SK-N-SH treated with all-trans-retinoic acid at 6 μM for 48 hours (cell line): ENCODE measurements around the gene SORL1-AS1.

Source experiments
- ARNTL ChIP-seq: fragments of 450-650 bp; formaldehyde crosslinking; IDR thresholded peaks from 2 replicates; pipeline ENCODE4 v1.5.0; 2020; ENCODE audit warnings: low read depth, mild to moderate bottlenecking, moderate library complexity, borderline replicate concordance
- CSDC2 ChIP-seq: fragments of 250-450 bp; sonication (Bioruptor Pico); IDR thresholded peaks from 2 replicates; pipeline ENCODE4 v1.5.0; 2020; ENCODE audit warnings: mild to moderate bottlenecking, moderate library complexity
- ESRRG ChIP-seq: fragments of 250-450 bp; sonication (Bioruptor Pico); IDR thresholded peaks from 2 replicates; pipeline ENCODE4 v1.6.1; 2021; ENCODE audit warnings: mild to moderate bottlenecking
- GLIS3 ChIP-seq: fragments of 250-450 bp; sonication (Bioruptor Pico); IDR thresholded peaks from 2 replicates; pipeline ENCODE4 v1.5.0; 2020; ENCODE audit warnings: mild to moderate bottlenecking, moderate library complexity
- OSR1 ChIP-seq: fragments of 250-450 bp; sonication (Bioruptor Pico); IDR thresholded peaks from 2 replicates; pipeline ENCODE4 v1.8.0; 2022; ENCODE audit warnings: moderate library complexity, mild to moderate bottlenecking, inconsistent platforms
- PATZ1 ChIP-seq: fragments of 250-450 bp; sonication (Bioruptor Pico); IDR thresholded peaks from 2 replicates; pipeline ENCODE4 v1.8.0; 2020; ENCODE audit warnings: mild to moderate bottlenecking, moderate library complexity, borderline replicate concordance
- RARB ChIP-seq: fragments of 250-450 bp; sonication (Bioruptor Pico); IDR thresholded peaks from 2 replicates; pipeline ENCODE4 v1.8.0; 2021; ENCODE audit warnings: mild to moderate bottlenecking, moderate library complexity
- TCF4 ChIP-seq: fragments of 250-450 bp; sonication (Bioruptor Pico); IDR thresholded peaks from 2 replicates; pipeline ENCODE4 v1.8.0; 2021; ENCODE audit warnings: mild to moderate bottlenecking, moderate library complexity, borderline replicate concordance
- TSHZ2 ChIP-seq: fragments of 250-450 bp; sonication (Bioruptor Pico); IDR thresholded peaks from 2 replicates; pipeline ENCODE4 v1.5.0; 2020; ENCODE audit warnings: mild to moderate bottlenecking, moderate library complexity
- ZC3H10 ChIP-seq: fragments of 250-450 bp; sonication (Bioruptor Pico); IDR thresholded peaks from 2 replicates; pipeline ENCODE4 v1.5.1; 2021; ENCODE audit warnings: mild to moderate bottlenecking, moderate library complexity
- ZFP3 ChIP-seq: fragments of 250-450 bp; sonication (Bioruptor Pico); IDR thresholded peaks from 2 replicates; pipeline ENCODE4 v1.5.0; 2020; ENCODE audit warnings: mild to moderate bottlenecking, moderate library complexity
- ZNF565 ChIP-seq: fragments of 450-650 bp; formaldehyde crosslinking; conservative IDR thresholded peaks from 2 replicates; pipeline ENCODE4 v1.5.0; 2020; ENCODE audit warnings: low read depth, mild to moderate bottlenecking, moderate library complexity
- ZNF8 ChIP-seq: fragments of 450-650 bp; formaldehyde crosslinking; IDR thresholded peaks from 2 replicates; pipeline ENCODE4 v1.5.0; 2020; ENCODE audit warnings: mild to moderate bottlenecking, moderate library complexity
- TF ChIP-seq, protein P1 (sequence below): fragments of 250-450 bp; sonication (Bioruptor Pico); IDR thresholded peaks from 2 replicates; pipeline ENCODE4 v1.5.1; 2021; ENCODE audit warnings: mild to moderate bottlenecking, moderate library complexity

- no peak for TF ChIP-seq OSR1 (CRISPR knock-in tag)
- TF ChIP-seq ZC3H10, result no peak
- TF ChIP-seq TCF4 (CRISPR knock-in tag), result no peak
- TF ChIP-seq ZNF8 (CRISPR knock-in tag), result no peak
- TF ChIP-seq ZFP3 (CRISPR knock-in tag), result no peak
- TF ChIP-seq PATZ1, result no peak
- TF ChIP-seq ZNF565 (CRISPR knock-in tag), result no peak
- no peak for TF ChIP-seq TSHZ2 (CRISPR knock-in tag)
- no peak for TF ChIP-seq ARNTL
- TF ChIP-seq CSDC2 (CRISPR knock-in tag), result no peak
- TF ChIP-seq RARB (CRISPR knock-in tag), result no peak
- TF ChIP-seq ESRRG (CRISPR knock-in tag), result no peak
- TF ChIP-seq, protein P1, sequence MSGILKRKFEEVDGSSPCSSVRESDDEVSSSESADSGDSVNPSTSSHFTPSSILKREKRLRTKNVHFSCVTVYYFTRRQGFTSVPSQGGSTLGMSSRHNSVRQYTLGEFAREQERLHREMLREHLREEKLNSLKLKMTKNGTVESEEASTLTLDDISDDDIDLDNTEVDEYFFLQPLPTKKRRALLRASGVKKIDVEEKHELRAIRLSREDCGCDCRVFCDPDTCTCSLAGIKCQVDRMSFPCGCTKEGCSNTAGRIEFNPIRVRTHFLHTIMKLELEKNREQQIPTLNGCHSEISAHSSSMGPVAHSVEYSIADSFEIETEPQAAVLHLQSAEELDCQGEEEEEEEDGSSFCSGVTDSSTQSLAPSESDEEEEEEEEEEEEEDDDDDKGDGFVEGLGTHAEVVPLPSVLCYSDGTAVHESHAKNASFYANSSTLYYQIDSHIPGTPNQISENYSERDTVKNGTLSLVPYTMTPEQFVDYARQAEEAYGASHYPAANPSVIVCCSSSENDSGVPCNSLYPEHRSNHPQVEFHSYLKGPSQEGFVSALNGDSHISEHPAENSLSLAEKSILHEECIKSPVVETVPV (CRISPR knock-in tag), result no peak
- no peak for TF ChIP-seq GLIS3 (CRISPR knock-in tag)
These were observed 7.5 kb downstream of the SORL1-AS1 start for GRCh38 chr11:121445071-121445768.
